ENCODE measurements around the gene CHID1. TPM values are rescaled to one million over a fixed set of nuclear protein-coding genes. Genes with fewer than 3 reads are reported as not detected.
A peak's percentile ranks its signal among the peaks of the same experiment; 100 is the strongest.

The CHID1 gene
- total and polyA plus RNA-seq, 2 experiments from 2014 or later: 54.1 to 67.3 TPM

- H3K27ac Mint-ChIP-seq: peak overlapping the region; percentile 98
- TF ChIP-seq JUNB (IDR thresholded peaks at IDR 0.05; ENCODE audit: unreplicated experiment) (no peak), ZNF462 (CRISPR knock-in tag; IDR thresholded peaks at IDR 0.05) (no peak), ZNF114 (CRISPR knock-in tag; IDR thresholded peaks at IDR 0.05) (no peak), CREB1 (CRISPR knock-in tag; IDR thresholded peaks at IDR 0.05; ENCODE audit: low read depth) (no peak), NANOG (IDR thresholded peaks at IDR 0.05; ENCODE audit: borderline replicate concordance) (no peak), POLR2AphosphoS5 (IDR thresholded peaks at IDR 0.05; ENCODE audit: low read depth) (no peak), EZH2 (IDR thresholded peaks at IDR 0.05; ENCODE audit: low read depth, unreplicated experiment) (no peak), STAT1 (IDR thresholded peaks at IDR 0.05; ENCODE audit: unreplicated experiment) (no peak), REST (IDR thresholded peaks at IDR 0.05; ENCODE audit: unreplicated experiment) (no peak), CTCF (conservative IDR thresholded peaks at IDR 0.05; ENCODE audit: low read depth in 2 of 2) (no peak), ETS1 (IDR thresholded peaks at IDR 0.05) (no peak), ZNF331 (CRISPR knock-in tag; IDR thresholded peaks at IDR 0.05; ENCODE audit: low read depth) (no peak), EZH2phosphoT487 (IDR thresholded peaks at IDR 0.05; ENCODE audit: unreplicated experiment) (no peak)
- H3K36me3 Mint-ChIP-seq (ENCODE audit: low read depth): peaks cover 10% of the 10 kb centered on the region
- H3K79me2 ChIP-seq (replicated peaks; ENCODE audit: insufficient read depth): peaks cover 80% of the 10 kb centered on the region
- no peak overlapping the region for H3K4me3 ChIP-seq
- H3K4me3 Mint-ChIP-seq: no peak overlapping the region
- no peaks in the 10 kb centered on the region for H3K36me3 ChIP-seq (ENCODE audit: insufficient read depth)
- no peaks in the 10 kb centered on the region for H3K27me3 ChIP-seq (ENCODE audit: insufficient read depth)
- ATAC-seq (no peak), DNase-seq (ENCODE audit: low spot score) (no peak)
- H3K27ac ChIP-seq (ENCODE audit: low read depth): peak overlapping the region; percentile 89
- no peaks in the 10 kb centered on the region for H3K9me2 ChIP-seq (ENCODE audit: insufficient read depth)
- peak overlapping the region; percentile 1; the same call in 1 of the 2 replicates for H3K4me2 ChIP-seq
- H2AFZ ChIP-seq: no peak overlapping the region
- H3F3A ChIP-seq (replicated peaks; ENCODE audit: low read depth): peaks cover 3% of the 10 kb centered on the region
- H3K4me1 ChIP-seq (ENCODE audit: insufficient read depth): peaks cover 64% of the 10 kb centered on the region
- no peaks in the 10 kb centered on the region; the same call in 2 of the 3 replicates for H3K9me3 Mint-ChIP-seq
- no peaks in the 10 kb centered on the region for H4K20me1 ChIP-seq (replicated peaks; ENCODE audit: insufficient read depth)
- H3K27me3 Mint-ChIP-seq (ENCODE audit: insufficient read depth, low read depth, poor library complexity): peaks cover 5% of the 10 kb centered on the region
- peaks cover 63% of the 10 kb centered on the region for H3K4me1 Mint-ChIP-seq
These were observed 32.2 kb upstream of the CHID1 start for GRCh38 chr11:942823-943222.

Data from GM23338 (cell line).